Activated T-cell treated with anti-CD3 and anti-CD28 coated beads, Interleukin-2, amount 50 U/mL, for 4 hours (primary cell): ENCODE measurements around the gene BHLHE23. TPM values are rescaled to one million over a fixed set of nuclear protein-coding genes. Genes with fewer than 3 reads are reported as not detected.

Source experiments
- ATAC-seq, 2 donors: fragments of 200-7000 bp; cut with Tn5 transposase; one replicate each; pipeline ENCODE4 v1.10.0; 2021
- DNase-seq: peaks from one replicate; pipeline ENCODE4 v3.0.0-alpha.2; 2020
- H3K27me3 Mint-ChIP-seq: one replicate; pipeline ENCODE4 v1.8.0; 2021; ENCODE audit warnings: low read depth, mixed read lengths
- H3K36me3 Mint-ChIP-seq: one replicate; pipeline ENCODE4 v1.8.0; 2022; ENCODE audit warnings: mixed read lengths; ENCODE audit not compliant: insufficient read depth
- H3K4me1 Mint-ChIP-seq: one replicate; pipeline ENCODE4 v1.8.0; 2021; ENCODE audit warnings: low read depth, mixed read lengths
- H3K4me3 Mint-ChIP-seq: one replicate; pipeline ENCODE4 v1.8.0; 2021; ENCODE audit warnings: mild to moderate bottlenecking, moderate library complexity, mixed read lengths
- H3K9me3 Mint-ChIP-seq: one replicate; pipeline ENCODE4 v1.8.0; 2021; ENCODE audit warnings: mixed read lengths
- total RNA-seq, 3 donors: library from RNA; stranded (reverse); gene quantifications; one replicate each; pipeline ENCODE4 v1.2.1, GENCODE V29; 2021

BHLHE23 gene
- not detected for total RNA-seq

DNA sequence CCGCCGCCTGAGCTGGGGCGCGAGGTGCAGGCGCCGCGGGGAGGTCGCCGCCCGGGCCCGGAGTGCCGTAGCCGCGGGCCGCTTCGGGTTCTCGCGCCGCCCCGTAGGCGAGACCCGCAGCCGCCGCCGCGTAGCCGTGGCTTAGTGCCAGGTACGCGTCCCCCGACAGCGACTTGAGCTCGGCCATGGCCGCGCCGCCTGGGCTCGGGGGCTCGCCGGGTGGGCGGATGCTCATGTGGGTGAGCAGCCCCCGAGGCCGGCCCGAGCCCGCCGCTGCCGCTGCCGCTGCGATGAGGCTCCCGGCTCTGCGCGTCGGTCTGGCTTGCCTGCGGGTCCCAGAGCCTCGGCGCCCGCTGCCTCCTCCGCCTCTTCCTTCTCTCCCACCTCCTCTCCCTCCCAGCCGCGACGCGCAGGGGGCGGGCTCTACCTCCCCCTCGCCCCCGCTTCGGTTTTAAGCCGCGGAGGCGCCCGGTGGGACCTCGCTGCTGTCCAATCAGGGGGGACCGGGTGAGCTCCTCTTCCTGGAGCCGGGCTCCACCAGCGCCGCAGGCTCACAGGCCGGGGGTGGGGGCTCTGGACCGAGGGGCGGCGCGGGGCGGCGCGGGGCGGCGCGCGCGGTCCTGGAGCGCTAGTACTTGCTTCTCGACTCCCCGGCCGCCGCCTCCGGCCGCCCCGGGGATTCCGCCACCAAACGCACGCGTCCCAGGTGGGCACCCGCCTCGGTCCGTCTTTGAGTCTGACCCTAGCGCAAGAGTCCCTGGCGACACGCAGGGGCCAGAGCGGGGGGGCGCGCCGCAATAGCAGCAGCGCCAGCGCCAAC, at the start of gene BHLHE23:
Gene BHLHE23 (minus strand): TSS at position 425 of the 820 bp plus-strand sequence. CDS start 190 bp downstream, at position 235.
- Mint-ChIP-seq H3K27me3 (peaks cover 55% of the 10 kb centered on the region), H3K36me3 (no peaks in the 10 kb centered on the region), H3K4me3 (no peak within 1 kb of the TSS), H3K4me1 (peaks cover 32% of the 10 kb centered on the region), H3K9me3 (no peaks in the 10 kb centered on the region)
- ATAC-seq (peak in 1 of 2 donors; percentile 6), DNase-seq (no peak)

DNA sequence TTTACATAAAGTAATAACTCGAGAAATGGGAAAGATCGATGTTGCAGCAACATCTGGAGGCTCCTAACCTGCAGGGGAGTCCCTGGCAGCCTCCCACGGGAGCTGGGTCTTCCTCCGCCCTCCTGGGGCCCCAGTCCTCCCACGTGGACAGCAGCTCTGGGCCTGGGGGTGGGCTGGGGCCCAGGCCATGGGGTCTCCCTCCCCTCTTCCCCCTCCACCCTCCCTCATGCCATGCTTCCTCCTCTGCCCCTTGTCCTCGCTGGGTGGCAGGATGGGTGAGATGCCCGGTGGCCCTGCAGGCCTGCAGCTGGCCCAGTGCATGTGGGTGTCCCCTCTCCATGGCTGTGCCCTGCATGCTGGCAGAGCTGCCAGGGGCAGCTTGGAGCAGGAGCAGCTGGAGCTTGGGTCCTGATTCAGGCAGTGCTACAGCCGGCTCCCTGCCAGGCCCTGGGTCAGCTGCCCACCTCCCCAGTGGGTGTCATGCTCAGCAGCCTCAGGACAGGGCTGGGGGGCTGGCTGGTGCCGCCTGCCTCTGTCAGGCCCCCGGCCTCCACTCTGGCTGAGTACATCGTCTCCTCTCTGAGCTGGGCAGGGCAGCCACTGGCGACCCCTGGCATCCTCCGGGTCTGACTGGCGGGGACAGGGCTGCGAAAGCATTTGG, 48.9 kb upstream of the BHLHE23 start:
- H3K4me3 Mint-ChIP-seq = no peak overlapping the region
- ATAC-seq (no peak), DNase-seq (peak; percentile 4)
- no peaks in the 10 kb centered on the region for H3K36me3 Mint-ChIP-seq
- peaks cover 22% of the 10 kb centered on the region for H3K27me3 Mint-ChIP-seq
- H3K9me3 Mint-ChIP-seq = no peaks in the 10 kb centered on the region
- no peaks in the 10 kb centered on the region for H3K4me1 Mint-ChIP-seq

DNA sequence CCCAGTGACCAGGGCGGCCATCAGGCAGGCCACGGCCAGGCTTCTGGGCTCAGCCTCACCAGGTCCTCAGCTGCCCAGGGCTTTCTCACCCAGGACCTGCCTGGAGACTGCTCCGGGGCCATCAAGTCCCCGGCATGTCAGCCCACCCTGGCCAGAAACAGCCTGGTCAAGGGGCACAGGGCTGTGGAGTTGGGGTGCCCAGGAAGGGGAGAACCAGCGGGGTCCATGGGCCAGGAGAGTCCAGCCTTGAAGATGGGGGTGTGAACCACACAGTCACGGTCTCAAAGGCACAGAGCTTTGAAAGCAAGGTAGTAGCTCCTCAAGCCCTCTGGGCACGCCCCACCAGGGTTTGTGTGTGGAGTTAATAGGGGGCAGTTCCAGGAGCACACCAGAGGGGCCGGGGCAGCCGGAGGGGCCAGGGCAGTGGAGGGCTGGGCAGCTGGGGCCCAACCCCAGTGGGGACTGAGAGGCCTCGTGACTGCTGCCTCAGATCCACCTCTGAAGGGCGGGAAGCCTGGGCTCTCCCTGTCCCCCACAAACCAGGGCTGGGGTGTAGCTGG, 48.0 kb upstream of the BHLHE23 start:
- Mint-ChIP-seq H3K4me3 (no peak overlapping the region), H3K36me3 (no peaks in the 10 kb centered on the region), H3K9me3 (no peaks in the 10 kb centered on the region), H3K27me3 (peaks cover 22% of the 10 kb centered on the region), H3K4me1 (no peaks in the 10 kb centered on the region)
- DNase-seq = peak; percentile 1
- no peak for ATAC-seq

DNA sequence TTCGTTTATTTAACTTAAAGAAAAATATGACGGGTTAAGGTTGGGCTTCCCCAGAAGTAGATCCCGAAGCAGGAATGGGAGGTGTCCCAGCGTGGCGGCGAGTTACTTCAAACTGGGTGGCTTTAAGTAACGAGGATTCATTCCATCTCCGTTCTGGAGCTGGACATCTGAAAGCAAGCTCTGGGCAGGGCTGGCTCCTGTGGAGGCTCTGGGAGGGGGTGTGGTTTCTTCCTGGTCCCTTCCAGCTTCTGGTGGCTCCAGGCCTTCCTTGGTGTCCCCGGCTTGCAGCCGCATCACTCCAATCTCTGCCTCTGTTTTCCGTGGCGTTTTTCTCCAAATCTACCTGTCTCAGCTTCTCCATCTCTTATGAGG, 47.3 kb upstream of the BHLHE23 start:
- Mint-ChIP-seq H3K4me1 (no peaks in the 10 kb centered on the region), H3K36me3 (no peaks in the 10 kb centered on the region), H3K9me3 (no peaks in the 10 kb centered on the region), H3K27me3 (peaks cover 19% of the 10 kb centered on the region), H3K4me3 (no peak overlapping the region)
- no peak for DNase-seq
- ATAC-seq = no peak

DNA sequence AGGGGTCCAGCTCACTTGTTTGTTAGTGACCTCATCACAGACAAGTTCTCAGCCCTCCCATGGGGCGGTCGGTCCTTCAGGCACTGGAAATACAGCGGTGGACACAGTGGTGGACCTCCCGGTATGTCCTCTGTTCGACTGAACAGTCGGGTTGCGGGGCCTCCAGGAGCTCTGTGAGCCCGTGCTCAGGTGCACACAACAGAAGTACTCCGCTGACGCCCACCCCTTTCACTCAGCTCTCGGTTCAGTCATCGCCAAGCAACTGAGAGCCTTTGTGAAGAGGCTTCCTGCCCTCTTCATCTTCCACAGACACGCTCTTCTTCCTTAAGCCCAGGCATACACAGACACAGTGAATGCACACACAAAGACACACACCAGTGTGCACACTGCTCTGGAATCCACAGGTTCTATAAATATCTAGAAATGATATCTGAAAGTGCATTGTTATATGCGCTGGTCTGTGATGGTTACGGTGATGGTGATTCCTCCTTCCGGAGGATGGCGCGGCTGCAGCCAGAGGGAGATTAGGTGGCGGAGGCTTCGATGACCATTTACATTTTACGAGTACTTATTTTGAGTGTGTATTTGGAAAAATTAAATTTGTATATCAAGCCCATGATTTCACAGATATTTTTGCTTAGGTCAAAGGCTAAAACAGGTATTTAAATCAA, 46.8 kb upstream of the BHLHE23 start:
- no peaks in the 10 kb centered on the region for H3K4me1 Mint-ChIP-seq
- H3K27me3 Mint-ChIP-seq = peaks cover 19% of the 10 kb centered on the region
- H3K9me3 Mint-ChIP-seq = no peaks in the 10 kb centered on the region
- DNase-seq (no peak), ATAC-seq (no peak)
- H3K4me3 Mint-ChIP-seq = no peak overlapping the region
- H3K36me3 Mint-ChIP-seq = no peaks in the 10 kb centered on the region

DNA sequence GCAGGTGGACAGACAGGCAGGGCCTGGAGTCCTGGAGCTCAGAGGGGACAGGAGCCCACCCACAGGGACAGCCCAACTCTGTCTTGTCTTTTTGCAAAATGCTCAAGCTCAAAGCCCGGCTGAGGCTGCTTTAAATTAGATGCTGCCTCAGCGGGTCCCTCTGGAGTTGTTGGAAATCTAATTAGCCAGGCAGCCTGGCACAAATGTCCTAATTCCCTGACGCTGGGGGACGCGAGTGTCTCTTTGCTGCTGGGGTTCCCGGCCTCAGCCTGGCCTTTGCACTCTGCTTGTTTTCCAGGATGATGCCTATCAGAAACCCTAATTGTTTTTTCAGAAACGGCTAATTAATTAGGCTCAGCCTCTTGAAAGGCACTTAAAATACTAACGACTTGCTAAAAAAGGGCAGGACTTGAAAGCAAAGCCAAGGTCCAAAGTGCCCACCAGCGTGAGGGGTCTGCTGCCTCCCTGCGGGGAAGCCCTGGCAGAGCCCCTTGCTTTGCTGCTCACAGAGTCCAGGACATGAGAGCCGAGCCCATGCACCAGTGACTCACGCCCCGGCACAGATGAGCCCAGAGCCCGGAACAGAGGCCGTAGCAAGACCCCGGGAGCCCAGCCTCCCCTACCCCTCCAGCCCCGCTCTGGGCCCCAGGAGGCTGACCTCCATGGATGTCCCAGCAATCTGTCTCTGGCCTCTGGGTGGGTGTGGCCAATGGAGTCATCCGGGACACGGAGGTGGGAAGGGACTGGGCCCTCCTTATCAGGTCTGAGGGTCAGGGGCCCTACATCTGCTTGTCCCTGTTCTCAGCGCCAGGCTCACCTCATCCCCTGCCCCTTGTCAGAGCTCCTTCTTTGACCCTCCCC, 46.0 kb upstream of the BHLHE23 start:
- H3K4me1 Mint-ChIP-seq = no peaks in the 10 kb centered on the region
- no peak for ATAC-seq

DNA sequence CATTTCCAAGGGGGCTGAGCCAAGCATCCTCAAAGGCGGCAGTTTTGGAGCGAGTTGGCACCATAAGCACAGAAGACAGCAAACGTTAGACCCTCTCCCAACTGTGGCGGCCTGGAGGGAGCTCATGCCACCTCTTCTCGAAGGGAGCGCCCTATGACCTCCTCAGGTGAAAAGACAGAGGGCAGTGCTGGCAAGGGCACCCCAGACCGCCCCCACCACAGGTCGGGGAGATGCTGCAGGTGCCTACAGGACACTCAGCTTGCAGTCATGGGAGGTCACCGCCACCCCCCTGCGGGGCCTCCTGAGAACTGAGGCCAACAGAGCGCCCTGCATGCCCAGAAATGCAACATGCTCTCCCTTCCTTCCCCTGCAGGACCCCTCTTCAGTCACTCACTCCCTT, 45.1 kb upstream of the BHLHE23 start:
- Mint-ChIP-seq H3K9me3 (no peaks in the 10 kb centered on the region), H3K4me3 (no peak overlapping the region), H3K36me3 (no peaks in the 10 kb centered on the region), H3K27me3 (peaks cover 24% of the 10 kb centered on the region), H3K4me1 (no peaks in the 10 kb centered on the region)
- DNase-seq (no peak), ATAC-seq (no peak)

More for the DNA sequence above, 46.0 kb upstream of the BHLHE23 start:
- Mint-ChIP-seq H3K4me3 (no peak overlapping the region), H3K27me3 (peaks cover 19% of the 10 kb centered on the region), H3K36me3 (no peaks in the 10 kb centered on the region), H3K9me3 (no peaks in the 10 kb centered on the region)
- DNase-seq = peak; percentile 1

DNA sequence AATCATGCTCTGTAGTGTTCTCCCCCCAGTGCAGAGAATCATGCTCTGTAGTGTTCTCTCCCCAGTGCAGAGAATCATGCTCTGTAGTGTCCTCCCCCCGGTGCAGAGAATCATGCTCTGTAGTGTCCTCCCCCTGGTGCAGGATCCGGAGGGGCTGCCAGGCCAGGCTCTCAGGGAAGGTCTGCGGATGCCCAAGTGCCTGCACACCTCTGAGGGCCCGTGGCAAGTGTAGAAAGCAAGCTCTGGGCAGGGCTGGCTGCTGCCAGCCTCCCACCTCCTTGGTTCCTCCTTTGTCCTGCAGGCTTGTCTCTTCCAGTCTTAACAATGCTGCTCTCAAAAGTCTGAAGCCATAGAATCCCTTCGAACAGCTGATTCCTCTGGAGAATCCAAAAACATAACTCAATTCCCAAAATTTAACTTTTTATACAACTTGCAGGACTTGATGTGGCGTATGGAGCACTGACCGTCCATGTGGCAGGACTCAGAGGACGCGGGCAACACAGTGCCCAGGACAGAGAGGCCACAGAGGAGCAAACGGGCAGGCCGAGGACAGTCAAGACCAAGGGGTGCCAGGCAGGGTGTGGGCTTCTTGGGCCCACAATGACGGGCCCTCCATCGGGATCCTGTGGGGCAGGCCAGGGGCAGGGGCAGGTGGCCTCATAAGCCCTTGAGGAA, 44.6 kb upstream of the BHLHE23 start:
- ATAC-seq (no peak), DNase-seq (no peak)
- H3K36me3 Mint-ChIP-seq = no peaks in the 10 kb centered on the region
- no peaks in the 10 kb centered on the region for H3K9me3 Mint-ChIP-seq
- peaks cover 26% of the 10 kb centered on the region for H3K27me3 Mint-ChIP-seq
- no peaks in the 10 kb centered on the region for H3K4me1 Mint-ChIP-seq
- no peak overlapping the region for H3K4me3 Mint-ChIP-seq

DNA sequence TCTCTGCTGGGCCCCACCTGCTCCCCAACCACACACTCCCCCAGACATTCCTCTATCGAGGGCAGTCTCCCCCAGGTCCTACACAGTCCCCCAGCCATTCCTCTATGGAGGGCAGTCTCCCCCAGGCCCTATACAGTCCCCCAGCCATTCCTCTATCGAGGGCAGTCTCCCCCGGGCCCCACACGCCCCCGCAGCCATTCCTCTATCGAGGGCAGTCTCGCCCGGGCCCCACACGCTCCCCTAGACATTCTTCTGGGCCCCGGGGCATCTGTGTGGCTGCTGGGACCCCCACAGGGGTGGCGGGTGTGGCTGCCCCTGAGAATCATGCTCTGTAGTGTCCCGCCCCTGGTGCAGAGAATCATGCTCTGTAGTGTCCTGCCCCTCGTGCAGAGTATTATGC, 43.6 kb upstream of the BHLHE23 start:
- Mint-ChIP-seq H3K9me3 (no peaks in the 10 kb centered on the region), H3K4me1 (no peaks in the 10 kb centered on the region), H3K4me3 (no peak overlapping the region), H3K27me3 (peaks cover 30% of the 10 kb centered on the region), H3K36me3 (no peaks in the 10 kb centered on the region)
- ATAC-seq (no peak), DNase-seq (no peak)

DNA sequence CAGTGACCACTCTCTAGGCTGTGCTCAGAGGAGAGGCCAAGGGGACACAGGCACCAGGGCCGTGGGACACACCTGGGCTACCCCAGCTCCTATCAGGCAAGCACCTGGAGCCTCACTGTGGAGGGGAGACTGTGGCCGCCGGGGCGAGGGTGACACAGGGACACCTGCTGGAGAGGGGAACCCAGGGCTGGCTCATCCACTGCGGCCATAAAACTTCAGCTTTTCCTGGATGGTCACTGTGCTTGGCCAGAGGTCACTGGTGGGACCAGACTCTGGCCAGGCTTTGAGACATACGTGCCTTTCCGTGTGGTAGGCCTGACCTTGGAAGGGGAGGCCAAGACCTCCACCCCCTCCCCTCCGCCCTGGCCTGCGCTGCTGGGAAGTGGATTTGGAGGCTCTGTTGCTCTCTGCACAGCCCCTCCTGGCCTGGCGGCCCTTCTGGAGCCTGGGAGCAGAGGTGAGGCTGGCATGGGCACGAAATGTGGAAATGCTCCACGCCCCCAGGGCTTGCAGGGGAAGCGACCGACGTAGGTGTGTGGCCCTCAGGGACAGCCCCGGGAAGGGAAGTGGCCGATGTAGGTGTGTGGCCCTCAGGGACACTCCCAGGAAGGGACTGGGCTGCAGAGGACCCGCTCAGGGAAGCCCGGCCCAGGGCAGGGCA, 42.9 kb upstream of the BHLHE23 start:
- peaks cover 32% of the 10 kb centered on the region for H3K27me3 Mint-ChIP-seq
- ATAC-seq (no peak), DNase-seq (no peak)
- H3K9me3 Mint-ChIP-seq = no peaks in the 10 kb centered on the region
- H3K4me3 Mint-ChIP-seq = no peak overlapping the region
- no peaks in the 10 kb centered on the region for H3K36me3 Mint-ChIP-seq
- H3K4me1 Mint-ChIP-seq = no peaks in the 10 kb centered on the region

DNA sequence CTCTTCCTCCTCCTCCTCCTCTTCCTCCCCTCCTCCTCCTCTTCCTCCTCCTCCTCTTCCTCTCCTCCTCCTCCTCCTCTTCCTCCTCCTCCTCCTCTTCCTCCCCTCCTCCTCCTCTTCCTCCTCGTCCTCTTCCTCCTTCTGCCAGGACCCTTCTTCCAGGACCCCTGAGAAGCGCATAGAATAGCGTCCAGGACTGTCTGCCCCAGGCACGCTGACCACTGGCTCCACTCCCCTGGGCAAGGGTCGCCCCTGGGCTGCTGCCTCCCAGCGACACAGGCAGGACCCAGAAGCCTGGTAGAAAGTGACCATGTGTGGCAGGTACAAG, 42.4 kb upstream of the BHLHE23 start:
- ATAC-seq (no peak), DNase-seq (no peak)
- H3K27me3 Mint-ChIP-seq = peaks cover 29% of the 10 kb centered on the region
- no peaks in the 10 kb centered on the region for H3K4me1 Mint-ChIP-seq
- H3K4me3 Mint-ChIP-seq = no peak overlapping the region
- H3K36me3 Mint-ChIP-seq = no peaks in the 10 kb centered on the region
- no peaks in the 10 kb centered on the region for H3K9me3 Mint-ChIP-seq

DNA sequence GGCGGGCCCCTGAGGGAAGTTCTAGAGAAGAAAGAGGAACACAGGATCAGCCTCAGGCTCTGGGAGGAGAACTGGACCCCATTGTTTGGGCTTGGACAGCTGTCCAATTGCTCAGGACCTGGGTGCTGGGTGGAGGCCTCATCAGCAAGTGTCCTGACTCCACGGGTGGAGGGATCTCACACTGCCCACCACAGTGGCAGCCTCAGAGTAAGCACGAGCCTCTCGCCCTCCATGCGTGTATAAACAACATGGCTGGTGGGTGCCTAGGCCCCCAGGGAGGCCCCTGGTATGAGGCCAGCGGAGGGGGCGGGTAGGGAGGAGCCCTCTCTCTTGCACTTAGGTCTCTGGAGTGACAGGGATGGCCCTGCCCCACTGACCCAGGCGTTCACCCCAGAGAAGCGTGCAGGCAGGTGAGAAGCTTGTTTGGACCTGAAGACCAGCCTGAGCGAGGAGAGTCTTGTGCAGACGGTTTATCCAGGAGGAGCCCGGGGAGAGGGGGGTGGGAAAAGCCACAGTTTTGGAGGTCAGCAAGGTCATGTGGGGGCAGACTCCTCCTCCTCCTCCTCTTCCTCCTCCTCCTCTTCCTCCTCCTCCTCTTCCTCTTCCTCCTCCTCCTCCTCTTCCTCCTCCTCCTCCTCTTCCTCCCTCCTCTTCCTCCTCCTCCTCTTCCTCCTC, 41.9 kb upstream of the BHLHE23 start:
- Mint-ChIP-seq H3K9me3 (no peaks in the 10 kb centered on the region), H3K4me1 (no peaks in the 10 kb centered on the region), H3K27me3 (peaks cover 28% of the 10 kb centered on the region), H3K36me3 (no peaks in the 10 kb centered on the region), H3K4me3 (no peak overlapping the region)
- no peak for ATAC-seq
- DNase-seq = no peak

DNA sequence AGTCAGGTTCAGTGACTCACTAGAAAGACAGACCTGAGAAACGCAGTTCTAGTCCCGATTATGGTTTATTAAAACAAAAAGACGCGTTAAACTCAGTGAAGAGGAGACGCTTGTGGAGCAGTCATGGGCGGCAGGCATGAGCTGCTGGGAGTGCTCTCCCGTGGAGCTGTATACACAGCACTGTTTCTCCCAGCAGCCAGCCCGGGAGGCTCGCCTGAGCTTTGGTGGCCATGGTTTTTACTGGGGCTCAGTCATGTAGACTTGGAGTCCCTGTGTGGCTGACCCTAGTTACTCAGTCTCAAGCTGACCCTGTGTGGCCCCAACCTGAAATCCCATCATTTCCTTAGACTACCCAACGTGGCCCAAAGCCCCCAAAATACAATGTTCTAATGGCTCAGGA, 41.2 kb upstream of the BHLHE23 start:
- H3K36me3 Mint-ChIP-seq = no peaks in the 10 kb centered on the region
- no peak for ATAC-seq
- H3K4me3 Mint-ChIP-seq = no peak overlapping the region
- peaks cover 24% of the 10 kb centered on the region for H3K27me3 Mint-ChIP-seq
- DNase-seq = no peak
- H3K9me3 Mint-ChIP-seq = no peaks in the 10 kb centered on the region
- H3K4me1 Mint-ChIP-seq = no peaks in the 10 kb centered on the region
